Measurements from ENCODE around the gene ZNF451.

The ZNF451 gene

GRCh38 chr6:57177545-57178265 is 87.7 kb downstream of the ZNF451 start:
- in situ Hi-C loops (cut with HindIII; ENCODE audit: low sequenced_read_pairs) = no loop called here
- no peak for DNase-seq (ENCODE audit: low read depth, low spot score)
- no peak for TF ChIP-seq CTCF (IDR thresholded peaks at IDR 0.05; ENCODE audit: low read depth, low read length)
- no peak overlapping the region for H3K4me3 ChIP-seq (ENCODE audit: low read depth, low read length)

GRCh38 chr6:57180596-57180995 is 90.6 kb downstream of the ZNF451 start:
- TF ChIP-seq CTCF (IDR thresholded peaks at IDR 0.05; ENCODE audit: low read depth, low read length) = no peak
- in situ Hi-C loops (cut with HindIII; ENCODE audit: low sequenced_read_pairs) = no loop called here
- no peak overlapping the region for H3K4me3 ChIP-seq (ENCODE audit: low read depth, low read length)
- DNase-seq (ENCODE audit: low read depth, low spot score) = no peak

- DNase-seq (ENCODE audit: low read depth, low spot score) = no peak
- no peak for TF ChIP-seq CTCF (IDR thresholded peaks at IDR 0.05; ENCODE audit: low read depth, low read length)
- no peak overlapping the region for H3K4me3 ChIP-seq (ENCODE audit: low read depth, low read length)
- in situ Hi-C loops (cut with HindIII; ENCODE audit: low sequenced_read_pairs) = no loop called here
These were observed 92.0 kb downstream of the ZNF451 start for GRCh38 chr6:57182017-57182432.

- in situ Hi-C loops (cut with HindIII; ENCODE audit: low sequenced_read_pairs) = no loop called here
- TF ChIP-seq CTCF (IDR thresholded peaks at IDR 0.05; ENCODE audit: low read depth, low read length) = no peak
- no peak overlapping the region for H3K4me3 ChIP-seq (ENCODE audit: low read depth, low read length)
- no peak for DNase-seq (ENCODE audit: low read depth, low spot score)
These were observed 93.3 kb downstream of the ZNF451 start for GRCh38 chr6:57183336-57183735.

- TF ChIP-seq CTCF (IDR thresholded peaks at IDR 0.05; ENCODE audit: low read depth, low read length) = peak; percentile 44
- peak; percentile 57 for DNase-seq (ENCODE audit: low read depth, low spot score)
- in situ Hi-C loops (cut with HindIII; ENCODE audit: low sequenced_read_pairs) = no loop called here
- no peak overlapping the region for H3K4me3 ChIP-seq (ENCODE audit: low read depth, low read length)
These were observed 100.2 kb downstream of the ZNF451 start for GRCh38 chr6:57190140-57190539.

- in situ Hi-C loops (cut with HindIII; ENCODE audit: low sequenced_read_pairs) = no loop called here
- no peak for DNase-seq (ENCODE audit: low read depth, low spot score)
- H3K4me3 ChIP-seq (ENCODE audit: low read depth, low read length) = no peak overlapping the region
- no peak for TF ChIP-seq CTCF (IDR thresholded peaks at IDR 0.05; ENCODE audit: low read depth, low read length)
These were observed 103.2 kb downstream of the ZNF451 start for GRCh38 chr6:57193177-57193576.
